Stimulated activated effector memory CD8-positive, alpha-beta T cell treated with anti-CD3 and anti-CD28 coated beads, Interleukin-12 subunit alpha, Interleukin-12 subunit beta, amount 100 ng/mL, for 72 hours (primary cell): ENCODE measurements around the gene KRTAP13-2.

ENCODE experiments used
- ATAC-seq: fragments of 150-1000 bp; cut with Tn5 transposase; 2 replicates; pipeline ENCODE4 v1.10.0; 2021
- DNase-seq, 2 donors: peaks; one replicate each; pipeline ENCODE4 v3.0.0; 2021 to 2022; ENCODE audit warnings: low spot score in 2 of 2
- H3K27ac Mint-ChIP-seq: one replicate; pipeline ENCODE4 v1.8.0; 2022; ENCODE audit warnings: mild to moderate bottlenecking, mixed read lengths
- H3K36me3 Mint-ChIP-seq: one replicate; pipeline ENCODE4 v1.8.0; 2022; ENCODE audit warnings: mild to moderate bottlenecking, mixed read lengths
- H3K4me1 Mint-ChIP-seq: one replicate; pipeline ENCODE4 v1.8.0; 2022; ENCODE audit warnings: mixed read lengths
- H3K4me3 Mint-ChIP-seq: one replicate; pipeline ENCODE4 v1.8.0; 2022; ENCODE audit warnings: mild to moderate bottlenecking, mixed read lengths
- H3K9me3 Mint-ChIP-seq: one replicate; pipeline ENCODE4 v1.8.0; 2022; ENCODE audit warnings: mixed read lengths

Gene KRTAP13-2

DNA sequence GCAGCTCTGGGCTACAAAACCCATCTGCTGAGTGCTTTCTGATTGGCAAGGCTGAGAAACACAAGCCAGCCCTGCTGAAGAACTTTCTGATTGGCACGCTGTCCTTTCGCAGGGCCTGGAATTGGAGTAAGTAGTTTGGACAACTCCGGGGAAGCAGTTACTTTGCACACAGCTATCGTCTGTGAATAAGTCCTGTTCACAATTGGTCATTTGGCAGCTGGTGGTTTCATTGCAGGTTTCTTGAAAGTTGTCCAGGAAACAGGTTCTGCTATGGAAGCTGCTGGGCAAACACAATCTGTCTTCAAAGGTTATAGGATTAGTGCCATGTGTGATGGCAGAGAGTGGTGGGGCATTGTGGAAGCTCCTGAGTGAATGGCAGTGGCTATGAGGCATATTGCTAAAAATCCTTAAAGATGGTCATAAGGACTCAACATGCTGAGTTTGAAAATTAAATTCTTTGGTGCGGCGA, 34.8 kb downstream of the KRTAP13-2 start, which contains the start of gene KRTAP27-1:
Gene KRTAP27-1 (minus strand): TSS at position 419 of the 469 bp plus-strand sequence. CDS start 26 bp downstream, at position 393.
- H3K4me3 Mint-ChIP-seq: no peak within 1 kb of the TSS
- no peak within 1 kb of the TSS for H3K27ac Mint-ChIP-seq
- H3K36me3 Mint-ChIP-seq: no peaks in the 10 kb centered on the region
- ATAC-seq: no peak
- H3K9me3 Mint-ChIP-seq: no peaks in the 10 kb centered on the region
- no peak for DNase-seq
- H3K4me1 Mint-ChIP-seq: no peaks in the 10 kb centered on the region

DNA sequence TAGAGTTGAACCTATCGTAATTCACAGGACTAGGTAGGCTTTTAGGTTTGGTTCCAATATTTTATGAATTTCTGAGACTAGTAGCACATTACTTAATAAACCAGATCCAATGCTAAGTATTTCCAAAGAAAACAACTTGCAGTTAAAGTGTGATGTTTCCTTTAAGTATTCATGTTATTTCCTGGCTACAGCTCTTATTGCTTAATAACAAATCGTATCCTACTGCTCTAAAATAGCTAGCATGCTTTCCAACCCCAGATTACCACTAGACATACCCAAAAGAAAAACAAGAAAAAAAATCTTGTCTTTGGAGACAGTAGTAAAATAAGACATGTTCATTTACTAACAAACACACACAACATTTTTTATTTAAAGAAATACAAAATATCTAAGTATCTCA, 35.5 kb downstream of the KRTAP13-2 start:
- Mint-ChIP-seq H3K27ac (no peak overlapping the region), H3K4me3 (no peak overlapping the region), H3K36me3 (no peaks in the 10 kb centered on the region), H3K4me1 (no peaks in the 10 kb centered on the region), H3K9me3 (no peaks in the 10 kb centered on the region)
- ATAC-seq (no peak), DNase-seq (no peak)

DNA sequence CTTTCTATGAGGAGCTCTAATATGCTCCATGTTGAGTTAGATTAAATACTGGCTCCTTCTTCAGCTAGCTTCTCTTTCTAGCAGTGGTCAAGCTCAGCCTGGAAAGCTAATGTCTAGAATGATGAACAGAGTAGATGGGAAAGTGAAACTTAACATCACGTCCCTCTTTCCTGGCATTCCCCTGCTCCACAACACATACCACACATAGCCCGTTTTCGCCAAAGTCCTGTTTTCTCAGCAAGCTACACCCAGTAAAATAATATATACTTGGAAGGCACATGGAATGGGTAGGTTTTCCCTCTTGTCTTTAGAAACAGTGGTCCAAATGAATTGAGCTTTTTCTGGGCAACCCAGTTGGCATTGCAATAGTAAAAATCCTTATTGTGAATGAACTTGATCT, 38.3 kb downstream of the KRTAP13-2 start:
- ATAC-seq (no peak), DNase-seq (no peak)
- no peak overlapping the region for H3K27ac Mint-ChIP-seq
- no peaks in the 10 kb centered on the region for H3K9me3 Mint-ChIP-seq
- no peaks in the 10 kb centered on the region for H3K4me1 Mint-ChIP-seq
- H3K36me3 Mint-ChIP-seq: no peaks in the 10 kb centered on the region
- H3K4me3 Mint-ChIP-seq: no peak overlapping the region

GRCh38 chr21:30332681-30333080, 39.4 kb downstream of the KRTAP13-2 start:
- ATAC-seq: no peak
- Mint-ChIP-seq H3K4me1 (no peaks in the 10 kb centered on the region), H3K27ac (no peak overlapping the region), H3K36me3 (no peaks in the 10 kb centered on the region), H3K9me3 (no peaks in the 10 kb centered on the region), H3K4me3 (no peak overlapping the region)
- no peak for DNase-seq

DNA sequence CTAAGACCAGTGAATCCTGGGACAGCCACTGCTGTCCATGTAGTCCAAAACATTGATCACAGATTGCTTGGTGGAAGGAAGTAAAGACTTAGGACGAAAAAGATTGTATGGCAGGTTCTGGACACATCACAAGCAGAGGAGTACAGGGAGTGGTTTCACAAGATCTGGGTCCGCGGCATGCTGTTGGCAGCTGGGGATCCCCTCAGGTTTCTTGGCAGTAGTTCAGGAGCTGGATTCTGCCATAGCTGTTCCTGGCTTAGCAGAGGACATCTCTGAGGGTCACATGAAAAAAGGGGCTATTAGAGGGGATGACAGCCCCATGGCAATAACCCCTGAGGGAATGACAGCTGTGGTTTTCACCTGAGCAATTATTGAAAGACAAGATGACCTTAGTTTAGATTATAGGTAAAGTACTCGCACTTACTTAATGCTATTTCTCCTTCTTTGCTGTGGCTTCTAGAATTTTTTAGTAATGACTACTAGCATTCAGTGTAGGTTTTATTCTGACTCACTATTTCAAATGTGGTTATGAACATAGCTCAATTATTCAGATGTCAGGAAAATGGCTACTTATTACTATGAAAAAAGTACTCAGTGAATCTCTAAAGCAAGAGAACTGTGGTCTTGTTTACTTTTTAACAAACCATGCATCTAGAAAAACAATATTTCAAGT, 42.7 kb downstream of the KRTAP13-2 start:
- no peak overlapping the region for H3K27ac Mint-ChIP-seq
- ATAC-seq (no peak), DNase-seq (no peak)
- no peaks in the 10 kb centered on the region for H3K36me3 Mint-ChIP-seq
- H3K4me1 Mint-ChIP-seq: no peaks in the 10 kb centered on the region
- H3K9me3 Mint-ChIP-seq: peaks cover 5% of the 10 kb centered on the region
- no peak overlapping the region for H3K4me3 Mint-ChIP-seq

- DNase-seq: no peak
- Mint-ChIP-seq H3K27ac (no peak overlapping the region), H3K4me3 (no peak overlapping the region), H3K9me3 (peaks cover 6% of the 10 kb centered on the region), H3K36me3 (no peaks in the 10 kb centered on the region), H3K4me1 (no peaks in the 10 kb centered on the region)
- ATAC-seq: no peak
Measured at GRCh38 chr21:30326390-30326789, 45.7 kb downstream of the KRTAP13-2 start.
